Inflammatory macrophage (primary cell): ENCODE data around the gene CAMTA1.

ENCODE experiments used
- DNase-seq, 2 donors: peaks; one replicate each; pipeline ENCODE4 v3.0.0-alpha.2; 2020 to 2022

The CAMTA1 gene

GRCh38 chr1:7174561-7174960, 389.3 kb downstream of the CAMTA1 start:
- no peak for DNase-seq

- no peak for DNase-seq
Observed at GRCh38 chr1:7174980-7175906, 390.0 kb downstream of the CAMTA1 start.

- no peak for DNase-seq
Observed at GRCh38 chr1:7177021-7177420, 391.8 kb downstream of the CAMTA1 start.

GRCh38 chr1:7177438-7178146, 392.3 kb downstream of the CAMTA1 start:
- DNase-seq, result no peak

GRCh38 chr1:7178336-7178735, 393.1 kb downstream of the CAMTA1 start:
- DNase-seq, result no peak

GRCh38 chr1:7178741-7179140, 393.5 kb downstream of the CAMTA1 start:
- DNase-seq, result no peak

- DNase-seq, result no peak
Observed at GRCh38 chr1:7185721-7186120, 400.5 kb downstream of the CAMTA1 start.

GRCh38 chr1:7186382-7187111, 401.3 kb downstream of the CAMTA1 start:
- no peak for DNase-seq

- no peak for DNase-seq
Observed at GRCh38 chr1:7187112-7187493, 401.8 kb downstream of the CAMTA1 start.

GRCh38 chr1:7190261-7190660, 405.0 kb downstream of the CAMTA1 start:
- no peak for DNase-seq

GRCh38 chr1:7192453-7192852, 407.2 kb downstream of the CAMTA1 start:
- DNase-seq, result no peak

- DNase-seq, result no peak
Observed at GRCh38 chr1:7196036-7196911, 411.0 kb downstream of the CAMTA1 start.

- DNase-seq, result no peak
Observed at GRCh38 chr1:7198664-7199063, 413.4 kb downstream of the CAMTA1 start.

- DNase-seq, result no peak
Observed at GRCh38 chr1:7199077-7199779, 414.0 kb downstream of the CAMTA1 start.

GRCh38 chr1:7207875-7208646, 422.8 kb downstream of the CAMTA1 start:
- DNase-seq, result peak; percentile 38 to 62

- no peak for DNase-seq
Observed at GRCh38 chr1:7208647-7209180, 423.5 kb downstream of the CAMTA1 start.

GRCh38 chr1:7209336-7209735, 424.1 kb downstream of the CAMTA1 start:
- DNase-seq, result no peak

GRCh38 chr1:7218210-7218832, 433.1 kb downstream of the CAMTA1 start:
- DNase-seq, result peak; percentile 12 to 36

- DNase-seq, result no peak
Observed at GRCh38 chr1:7219031-7219430, 433.8 kb downstream of the CAMTA1 start.

GRCh38 chr1:7220007-7220406, 434.8 kb downstream of the CAMTA1 start:
- DNase-seq, result no peak
